ENCODE results near the gene FAM151A.

DNA sequence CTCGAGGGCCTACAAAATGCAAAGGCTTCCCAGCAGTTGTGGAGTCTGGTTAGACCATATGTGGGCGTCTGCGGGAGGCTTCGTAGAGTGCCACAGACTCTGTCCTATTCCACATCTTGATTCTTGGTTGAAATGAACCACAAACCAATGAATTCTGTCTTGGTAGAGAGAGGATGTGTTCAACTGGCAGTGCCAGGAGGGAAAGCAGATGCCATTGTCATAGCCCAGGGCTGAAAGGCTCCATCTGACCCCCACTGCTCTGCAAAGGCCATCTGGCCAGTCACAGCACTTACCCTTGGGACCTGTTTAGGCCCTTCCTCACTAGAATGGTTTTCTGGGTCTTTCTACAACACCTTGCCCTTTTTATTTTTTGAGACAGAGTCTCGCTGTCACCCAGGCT lies 53.2 kb downstream of the FAM151A start:
- TF ChIP-seq, protein P1, sequence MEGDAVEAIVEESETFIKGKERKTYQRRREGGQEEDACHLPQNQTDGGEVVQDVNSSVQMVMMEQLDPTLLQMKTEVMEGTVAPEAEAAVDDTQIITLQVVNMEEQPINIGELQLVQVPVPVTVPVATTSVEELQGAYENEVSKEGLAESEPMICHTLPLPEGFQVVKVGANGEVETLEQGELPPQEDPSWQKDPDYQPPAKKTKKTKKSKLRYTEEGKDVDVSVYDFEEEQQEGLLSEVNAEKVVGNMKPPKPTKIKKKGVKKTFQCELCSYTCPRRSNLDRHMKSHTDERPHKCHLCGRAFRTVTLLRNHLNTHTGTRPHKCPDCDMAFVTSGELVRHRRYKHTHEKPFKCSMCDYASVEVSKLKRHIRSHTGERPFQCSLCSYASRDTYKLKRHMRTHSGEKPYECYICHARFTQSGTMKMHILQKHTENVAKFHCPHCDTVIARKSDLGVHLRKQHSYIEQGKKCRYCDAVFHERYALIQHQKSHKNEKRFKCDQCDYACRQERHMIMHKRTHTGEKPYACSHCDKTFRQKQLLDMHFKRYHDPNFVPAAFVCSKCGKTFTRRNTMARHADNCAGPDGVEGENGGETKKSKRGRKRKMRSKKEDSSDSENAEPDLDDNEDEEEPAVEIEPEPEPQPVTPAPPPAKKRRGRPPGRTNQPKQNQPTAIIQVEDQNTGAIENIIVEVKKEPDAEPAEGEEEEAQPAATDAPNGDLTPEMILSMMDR (IDR thresholded peaks at IDR 0.05) = no peak
- no peak for TF ChIP-seq POLR2A (IDR thresholded peaks at IDR 0.05)

All from testis (tissue), 2 donors.